Measurements from ENCODE around the gene UST. TPM values are rescaled to one million over a fixed set of nuclear protein-coding genes. Genes with fewer than 3 reads are reported as not detected.

UST gene
- total RNA-seq, 2 experiments from 2014 or later, result 1.4 to 4.1 TPM

DNA sequence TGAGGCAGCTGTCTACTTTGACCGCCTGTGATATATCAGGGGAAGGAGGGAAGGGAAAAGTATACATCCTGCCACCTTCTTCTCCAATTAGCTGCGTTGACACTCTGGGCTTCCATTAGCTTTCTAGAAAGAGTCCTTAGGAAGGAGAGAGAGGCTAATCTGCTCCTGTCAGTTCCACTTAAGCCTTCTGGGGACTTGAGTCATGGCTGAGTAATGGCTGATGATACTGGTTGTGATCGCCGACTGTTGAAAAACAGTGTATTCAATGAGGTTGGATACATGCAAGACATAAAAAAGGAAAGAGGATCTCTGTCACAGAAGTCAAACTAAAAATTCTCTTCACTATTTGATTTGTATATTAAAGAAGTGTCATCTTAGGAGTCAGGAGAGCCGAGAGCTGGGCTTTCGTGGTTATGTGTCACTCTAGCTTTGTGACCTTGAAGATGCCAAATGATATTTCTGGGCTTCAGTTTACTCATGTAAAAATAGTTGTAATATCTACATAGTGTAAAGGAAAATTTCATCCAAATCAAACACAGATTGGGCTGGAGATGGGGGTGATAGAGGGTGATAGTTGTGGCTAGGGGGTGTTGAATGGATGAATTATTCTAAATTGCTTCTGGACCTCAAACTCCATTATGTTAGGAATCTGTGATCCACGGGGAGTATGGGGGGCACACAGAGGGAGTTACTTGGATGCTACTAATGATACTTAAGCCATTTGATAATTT lies 189.0 kb downstream of the UST start:
- no peak overlapping the region for H3K4me2 ChIP-seq (ENCODE audit: low read length)
- CTCF ChIA-PET (ENCODE audit: unreplicated experiment), result no interaction called here
- H3K36me3 ChIP-seq (ENCODE audit: insufficient read depth, low read length), result no peaks in the 10 kb centered on the region
- no peaks in the 10 kb centered on the region for H4K20me1 ChIP-seq (ENCODE audit: insufficient read depth, low read length)
- H2AFZ ChIP-seq (ENCODE audit: low read length), result no peak overlapping the region
- intact Hi-C loops (cut with micrococcal nuclease; ENCODE audit: unreplicated experiment), result no loop called here
- POLR2A ChIA-PET, result interaction anchor here (0.7 kb wide), 1 partner anchor 157 kb away, joined by 3 read pairs; no protein-coding TSS in a partner anchor
- H3K4me3 ChIP-seq (ENCODE audit: low read depth, low read length, poor library complexity, severe bottlenecking), result no peak overlapping the region
- H3K4me1 ChIP-seq (ENCODE audit: insufficient read depth, low read length, poor library complexity, severe bottlenecking), result no peaks in the 10 kb centered on the region
- no peak for TF ChIP-seq EZH2phosphoT487 (IDR thresholded peaks at IDR 0.05; ENCODE audit: borderline replicate concordance, low read depth, low read length)
- TF ChIP-seq, protein P1, sequence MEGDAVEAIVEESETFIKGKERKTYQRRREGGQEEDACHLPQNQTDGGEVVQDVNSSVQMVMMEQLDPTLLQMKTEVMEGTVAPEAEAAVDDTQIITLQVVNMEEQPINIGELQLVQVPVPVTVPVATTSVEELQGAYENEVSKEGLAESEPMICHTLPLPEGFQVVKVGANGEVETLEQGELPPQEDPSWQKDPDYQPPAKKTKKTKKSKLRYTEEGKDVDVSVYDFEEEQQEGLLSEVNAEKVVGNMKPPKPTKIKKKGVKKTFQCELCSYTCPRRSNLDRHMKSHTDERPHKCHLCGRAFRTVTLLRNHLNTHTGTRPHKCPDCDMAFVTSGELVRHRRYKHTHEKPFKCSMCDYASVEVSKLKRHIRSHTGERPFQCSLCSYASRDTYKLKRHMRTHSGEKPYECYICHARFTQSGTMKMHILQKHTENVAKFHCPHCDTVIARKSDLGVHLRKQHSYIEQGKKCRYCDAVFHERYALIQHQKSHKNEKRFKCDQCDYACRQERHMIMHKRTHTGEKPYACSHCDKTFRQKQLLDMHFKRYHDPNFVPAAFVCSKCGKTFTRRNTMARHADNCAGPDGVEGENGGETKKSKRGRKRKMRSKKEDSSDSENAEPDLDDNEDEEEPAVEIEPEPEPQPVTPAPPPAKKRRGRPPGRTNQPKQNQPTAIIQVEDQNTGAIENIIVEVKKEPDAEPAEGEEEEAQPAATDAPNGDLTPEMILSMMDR (conservative IDR thresholded peaks at IDR 0.05; ENCODE audit: low read length), result no peak
- DNase-seq (ENCODE audit: low spot score), result no peak
- no peaks in the 10 kb centered on the region for H3K9me2 ChIP-seq (ENCODE audit: insufficient read depth, low read length)
- no peaks in the 10 kb centered on the region for H3K79me2 ChIP-seq (ENCODE audit: insufficient read depth, low read depth, low read length)
- no TSS peak for BruUV-seq (replicated peaks)
- no peak overlapping the region for H3K27ac ChIP-seq (ENCODE audit: low read depth, low read length, poor library complexity, severe bottlenecking)
- no peaks in the 10 kb centered on the region for H3K9me3 ChIP-seq (ENCODE audit: low read length)

DNA sequence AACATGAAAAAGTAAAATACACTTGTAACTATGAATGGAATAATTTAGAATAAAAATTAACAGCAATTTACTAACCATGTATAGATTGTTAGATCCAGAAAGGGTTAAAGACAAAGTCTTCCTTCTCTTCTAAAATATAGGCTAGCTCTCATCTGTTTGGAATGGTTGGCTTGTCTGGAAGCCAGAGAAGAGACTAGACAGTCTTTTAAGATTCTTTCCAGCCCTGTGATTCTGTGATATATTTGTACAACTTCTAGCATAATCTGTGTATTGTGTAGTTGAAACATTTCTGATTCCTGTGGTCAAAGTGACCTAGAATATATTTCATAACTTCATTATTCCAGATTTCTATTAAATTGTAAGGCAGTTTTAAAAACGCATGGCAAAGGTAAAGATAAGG lies 196.6 kb downstream of the UST start:
- H3K9me2 ChIP-seq (ENCODE audit: insufficient read depth, low read length), result no peaks in the 10 kb centered on the region
- ChIA-PET POLR2A (interaction anchor here (1.2 kb wide), 1 partner anchor 51 kb away, joined by 3 read pairs; no protein-coding TSS in a partner anchor), CTCF (ENCODE audit: unreplicated experiment) (no interaction called here)
- no peaks in the 10 kb centered on the region for H3K36me3 ChIP-seq (ENCODE audit: insufficient read depth, low read length)
- no peak for DNase-seq (ENCODE audit: low spot score)
- H3K9me3 ChIP-seq (ENCODE audit: low read length), result no peaks in the 10 kb centered on the region
- TF ChIP-seq, protein P1 (conservative IDR thresholded peaks at IDR 0.05; ENCODE audit: low read length), result no peak
- TF ChIP-seq EZH2phosphoT487 (IDR thresholded peaks at IDR 0.05; ENCODE audit: borderline replicate concordance, low read depth, low read length), result no peak
- H3K4me2 ChIP-seq (ENCODE audit: low read length), result no peak overlapping the region
- no TSS peak for BruUV-seq (replicated peaks)
- no peak overlapping the region for H2AFZ ChIP-seq (ENCODE audit: low read length)
- H3K4me3 ChIP-seq (ENCODE audit: low read depth, low read length, poor library complexity, severe bottlenecking), result no peak overlapping the region
- no peaks in the 10 kb centered on the region for H4K20me1 ChIP-seq (ENCODE audit: insufficient read depth, low read length)
- no peaks in the 10 kb centered on the region for H3K4me1 ChIP-seq (ENCODE audit: insufficient read depth, low read length, poor library complexity, severe bottlenecking)
- H3K79me2 ChIP-seq (ENCODE audit: insufficient read depth, low read depth, low read length), result no peaks in the 10 kb centered on the region
- no peak overlapping the region for H3K27ac ChIP-seq (ENCODE audit: low read depth, low read length, poor library complexity, severe bottlenecking)
- intact Hi-C loops (cut with micrococcal nuclease; ENCODE audit: unreplicated experiment), result no loop called here

DNA sequence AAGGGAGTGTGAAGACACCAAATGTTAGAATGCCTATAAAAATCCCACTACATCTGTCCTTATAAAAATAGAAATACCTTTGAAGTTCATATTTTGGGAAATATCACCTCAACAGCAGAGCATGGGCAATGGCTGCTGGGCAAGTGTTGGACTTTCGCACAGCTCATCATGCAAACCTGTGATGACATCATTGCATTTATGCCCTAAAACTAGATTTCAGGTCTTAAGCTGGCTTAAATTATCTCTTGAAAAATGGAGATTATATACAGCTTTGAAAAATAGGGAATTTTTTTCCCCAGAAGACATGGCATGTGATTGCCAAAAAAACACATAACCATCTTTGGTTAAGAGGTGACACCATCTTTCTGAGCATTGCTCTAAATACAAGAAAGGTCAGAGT lies 197.8 kb downstream of the UST start:
- no peaks in the 10 kb centered on the region for H3K4me1 ChIP-seq (ENCODE audit: insufficient read depth, low read length, poor library complexity, severe bottlenecking)
- CTCF ChIA-PET (ENCODE audit: unreplicated experiment), result interaction anchor here (0.6 kb wide), 1 partner anchor 200 kb away, joined by 3 read pairs; no protein-coding TSS in a partner anchor
- BruUV-seq (replicated peaks), result no TSS peak
- H4K20me1 ChIP-seq (ENCODE audit: insufficient read depth, low read length), result no peaks in the 10 kb centered on the region
- no peak overlapping the region for H3K4me2 ChIP-seq (ENCODE audit: low read length)
- no peaks in the 10 kb centered on the region for H3K79me2 ChIP-seq (ENCODE audit: insufficient read depth, low read depth, low read length)
- no peak overlapping the region for H3K27ac ChIP-seq (ENCODE audit: low read depth, low read length, poor library complexity, severe bottlenecking)
- POLR2A ChIA-PET, result interaction anchor here (0.7 to 1.2 kb wide), 2 partner anchors 52 to 325 kb away, joined by 3 to 4 read pairs; no protein-coding TSS in a partner anchor
- no peak overlapping the region for H2AFZ ChIP-seq (ENCODE audit: low read length)
- TF ChIP-seq EZH2phosphoT487 (IDR thresholded peaks at IDR 0.05; ENCODE audit: borderline replicate concordance, low read depth, low read length), result no peak
- TF ChIP-seq, protein P1 (conservative IDR thresholded peaks at IDR 0.05; ENCODE audit: low read length), result no peak
- H3K9me2 ChIP-seq (ENCODE audit: insufficient read depth, low read length), result no peaks in the 10 kb centered on the region
- H3K9me3 ChIP-seq (ENCODE audit: low read length), result no peaks in the 10 kb centered on the region
- intact Hi-C loops (cut with micrococcal nuclease; ENCODE audit: unreplicated experiment), result loop anchor here (5.0 kb wide), 1 partner anchor 387 kb away; no protein-coding TSS in a partner anchor
- no peak overlapping the region for H3K4me3 ChIP-seq (ENCODE audit: low read depth, low read length, poor library complexity, severe bottlenecking)
- H3K36me3 ChIP-seq (ENCODE audit: insufficient read depth, low read length), result no peaks in the 10 kb centered on the region
- DNase-seq (ENCODE audit: low spot score), result no peak

All from OCI-LY7 (cell line).